H9 (cell line): ENCODE data around the gene CCDC18. TPM values are rescaled to one million over a fixed set of nuclear protein-coding genes. Genes with fewer than 3 reads are reported as not detected.

Experiments
- DNase-seq: peaks from one replicate; pipeline ENCODE4 v3.0.0-alpha.2; 2017
- H2AFZ ChIP-seq: one replicate; pipeline ENCODE4 v1.6.1; 2013; ENCODE audit warnings: mild to moderate bottlenecking, low read length, control low read depth, moderate library complexity
- H2AK5ac ChIP-seq: 2 replicates; pipeline ENCODE4 v1.6.1; 2013; ENCODE audit warnings: low read length, control low read depth, mixed read lengths; ENCODE audit not compliant: insufficient read length
- H2BK120ac ChIP-seq: one replicate; pipeline ENCODE4 v1.6.1; 2013; ENCODE audit warnings: low read depth, mild to moderate bottlenecking, low read length, control low read depth, inconsistent platforms; ENCODE audit not compliant: poor library complexity, severe bottlenecking
- H2BK12ac ChIP-seq: 2 replicates; pipeline ENCODE4 v1.6.1; 2013; ENCODE audit warnings: low read length, control low read depth, mixed read lengths, low read depth; ENCODE audit not compliant: insufficient read length
- H2BK15ac ChIP-seq: 2 replicates; pipeline ENCODE4 v1.6.1; 2013; ENCODE audit warnings: low read depth, low read length, control low read depth
- H2BK20ac ChIP-seq: one replicate; pipeline ENCODE4 v1.6.1; 2013; ENCODE audit warnings: low read depth, mild to moderate bottlenecking, low read length, control low read depth, inconsistent platforms; ENCODE audit not compliant: poor library complexity, severe bottlenecking
- H2BK5ac ChIP-seq: 2 replicates; pipeline ENCODE4 v1.6.1; 2013; ENCODE audit warnings: low read length, control low read depth, mixed read lengths; ENCODE audit not compliant: insufficient read length
- H3K14ac ChIP-seq: 2 replicates; pipeline ENCODE4 v1.6.1; 2013; ENCODE audit warnings: low read length, control low read depth; ENCODE audit not compliant: insufficient read depth
- H3K18ac ChIP-seq: 2 replicates; pipeline ENCODE4 v1.6.1; 2013; ENCODE audit warnings: low read depth, mild to moderate bottlenecking, mixed read lengths, low read length, control low read depth; ENCODE audit not compliant: insufficient read length
- H3K23ac ChIP-seq: 2 replicates; pipeline ENCODE4 v1.6.1; 2013; ENCODE audit warnings: low read length, control low read depth, mixed read lengths, low read depth; ENCODE audit not compliant: insufficient read length
- H3K23me2 ChIP-seq: 2 replicates; pipeline ENCODE4 v1.6.1; 2013; ENCODE audit warnings: low read depth, mild to moderate bottlenecking, mixed read lengths, low read length, control low read depth; ENCODE audit not compliant: insufficient read length, poor library complexity, severe bottlenecking
- H3K27ac ChIP-seq: 2 replicates; pipeline ENCODE4 v1.5.1; 2013; ENCODE audit warnings: low read length, control low read depth, mixed read lengths, low read depth; ENCODE audit not compliant: insufficient read length
- H3K27me3 ChIP-seq: 2 replicates; pipeline ENCODE4 v1.6.1; 2013; ENCODE audit warnings: low read length, control low read depth, inconsistent platforms; ENCODE audit not compliant: insufficient read depth
- H3K4ac ChIP-seq: 2 replicates; pipeline ENCODE4 v1.6.1; 2013; ENCODE audit warnings: low read depth, mild to moderate bottlenecking, control low read depth, inconsistent platforms, low read length, moderate library complexity
- H3K4me1 ChIP-seq: 2 replicates; pipeline ENCODE4 v1.6.1; 2013; ENCODE audit warnings: low read length, control low read depth, inconsistent platforms; ENCODE audit not compliant: insufficient read depth
- H3K4me2 ChIP-seq: 2 replicates; pipeline ENCODE4 v1.6.1; 2013; ENCODE audit warnings: low read length, control low read depth, mixed read lengths; ENCODE audit not compliant: insufficient read length, insufficient read depth
- H3K56ac ChIP-seq: 2 replicates; pipeline ENCODE4 v1.6.1; 2013; ENCODE audit warnings: low read depth, mild to moderate bottlenecking, mixed read lengths, low read length, control low read depth; ENCODE audit not compliant: insufficient read length
- H3K79me1 ChIP-seq: 2 replicates; pipeline ENCODE4 v1.6.1; 2013; ENCODE audit warnings: low read depth, mild to moderate bottlenecking, moderate library complexity, low read length, control low read depth, inconsistent platforms; ENCODE audit not compliant: insufficient read depth, poor library complexity, severe bottlenecking
- H3K79me2 ChIP-seq: 2 replicates; pipeline ENCODE4 v1.6.1; 2013; ENCODE audit warnings: low read length, control low read depth, inconsistent platforms; ENCODE audit not compliant: insufficient read depth
- H3K9ac ChIP-seq: 2 replicates; pipeline ENCODE4 v1.6.1; 2013; ENCODE audit warnings: low read length, control low read depth, mixed read lengths; ENCODE audit not compliant: insufficient read length; ENCODE audit errors: extremely low read depth
- H3K9me3 ChIP-seq: one replicate; pipeline ENCODE4 v1.6.1; 2013; ENCODE audit warnings: low read depth, low read length, inconsistent platforms; ENCODE audit not compliant: control insufficient read depth
- H3T11ph ChIP-seq: one replicate; pipeline ENCODE4 v1.6.1; 2013; ENCODE audit warnings: mild to moderate bottlenecking, low read length, control low read depth, inconsistent platforms
- H4K20me1 ChIP-seq: one replicate; pipeline ENCODE4 v1.6.1; 2013; ENCODE audit not compliant: control insufficient read depth, insufficient read length, insufficient read depth
- H4K5ac ChIP-seq: 2 replicates; pipeline ENCODE4 v1.6.1; 2013; ENCODE audit warnings: low read depth, mild to moderate bottlenecking, mixed read lengths, low read length, control low read depth; ENCODE audit not compliant: insufficient read length
- H4K8ac ChIP-seq: replicated peaks from 2 replicates; pipeline ENCODE4 v1.6.1; 2013; ENCODE audit warnings: low read length, control low read depth, mixed read lengths, low read depth; ENCODE audit not compliant: insufficient read length
- H4K91ac ChIP-seq: 2 replicates; pipeline ENCODE4 v1.6.1; 2013; ENCODE audit warnings: low read depth, mild to moderate bottlenecking, moderate library complexity, mixed read lengths, low read length, control low read depth; ENCODE audit not compliant: insufficient read length
- H3K27ac Mint-ChIP-seq, 3 experiments: 2 replicates in 2 of 3; 3 replicates in 1 of 3; pipeline ENCODE4 v1.8.0; 2020 to 2021; ENCODE audit warnings: mixed read lengths in 3 of 3, mild to moderate bottlenecking in 1 of 3, moderate library complexity in 1 of 3
- H3K27me3 Mint-ChIP-seq: 2 replicates; pipeline ENCODE4 v1.8.0; 2021; ENCODE audit warnings: low read depth, mild to moderate bottlenecking, moderate library complexity, mixed read lengths
- H3K36me3 Mint-ChIP-seq, 3 experiments: 2 replicates in 2 of 3; 3 replicates in 1 of 3; pipeline ENCODE4 v1.8.0; 2020 to 2021; ENCODE audit warnings: low read depth in 3 of 3, mixed read lengths in 3 of 3; ENCODE audit not compliant: insufficient read depth in 1 of 3
- H3K4me1 Mint-ChIP-seq, 2 experiments: 2 replicates each; pipeline ENCODE4 v1.8.0; 2020; ENCODE audit warnings: mixed read lengths in 2 of 2
- H3K4me3 Mint-ChIP-seq, 2 experiments: 2 replicates in 1 of 2; 3 replicates in 1 of 2; pipeline ENCODE4 v1.8.0; 2020 to 2021; ENCODE audit warnings: mild to moderate bottlenecking in 2 of 2, mixed read lengths in 2 of 2, moderate library complexity in 1 of 2
- H3K9me3 Mint-ChIP-seq, 2 experiments: 2 replicates in 1 of 2; 3 replicates in 1 of 2; pipeline ENCODE4 v1.8.0; 2020; ENCODE audit warnings: mild to moderate bottlenecking in 2 of 2, mixed read lengths in 2 of 2, moderate library complexity in 1 of 2
- CTCF ChIP-seq: fragments of 200-600 bp; sonication (generic); conservative IDR thresholded peaks from 3 replicates; pipeline ENCODE4 v1.8.0; 2021; ENCODE audit warnings: antibody characterized with exemption, mild to moderate bottlenecking
- WGBS: extraction: QIAGEN DNeasy Blood & Tissue Kit; methylation state at CpG from one replicate; pipeline ENCODE4 v1.1.7; 2013; ENCODE audit warnings: missing lambda C conversion rate, low lambda C conversion rate, mixed read lengths; ENCODE audit not compliant: insufficient read length; ENCODE audit errors: extremely low coverage; 5-methylcytosine and 5-hydroxymethylcytosine counted together
- total RNA-seq: library from RNA; stranded (reverse); gene quantifications from 2 replicates; pipeline ENCODE4 v1.2.1, GENCODE V29; 2021

CCDC18 gene
- total RNA-seq, 1 experiment from 2014 or later: 19.5 TPM

- Histone ChIP-seq H2BK15ac (no peak overlapping the region), H3T11ph (no peak overlapping the region), H3K27ac (no peak overlapping the region), H2BK12ac (no peak overlapping the region), H2BK5ac (no peak overlapping the region), H3K4me1 (no peaks in the 10 kb centered on the region), H3K4me2 (no peak overlapping the region), H3K18ac (no peak overlapping the region), H3K23ac (no peak overlapping the region), H3K79me2 (no peaks in the 10 kb centered on the region), H4K20me1 (no peaks in the 10 kb centered on the region), H2BK120ac (no peak overlapping the region), H3K56ac (no peak overlapping the region), H4K5ac (no peak overlapping the region), H2AK5ac (no peak overlapping the region), H3K4ac (no peak overlapping the region), H4K91ac (no peak overlapping the region), H2AFZ (no peak overlapping the region), H3K23me2 (no peaks in the 10 kb centered on the region), H4K8ac (no peak overlapping the region), H3K14ac (no peak overlapping the region), H3K27me3 (no peaks in the 10 kb centered on the region), H2BK20ac (no peak overlapping the region), H3K9me3 (no peaks in the 10 kb centered on the region), H3K9ac (no peak overlapping the region), H3K79me1 (no peaks in the 10 kb centered on the region)
- TF ChIP-seq CTCF: no peak
- H3K27me3 Mint-ChIP-seq: no peaks in the 10 kb centered on the region; the same call in 1 of the 2 replicates
- no peaks in the 10 kb centered on the region for H3K9me3 Mint-ChIP-seq
- no CpG with 5 or more reads among the region's 3 CpGs for WGBS
- H3K36me3 Mint-ChIP-seq: peaks cover 4 to 12% (median 7%) of the 10 kb centered on the region in 3 experiments; a peak in 4 of 7 replicates
- H3K27ac Mint-ChIP-seq: peak overlapping the region in 2 of 3 experiments; percentile 42 to 90; a peak in 4 of 7 replicates
- peaks cover 12 to 17% of the 10 kb centered on the region in 2 experiments for H3K4me1 Mint-ChIP-seq
- no peak overlapping the region for H3K4me3 Mint-ChIP-seq
- DNase-seq: no peak
Observed at GRCh38 chr1:93253516-93253915, 73.0 kb downstream of the CCDC18 start.
